Measurements from ENCODE around the gene ITPR3. TPM values are rescaled to one million over a fixed set of nuclear protein-coding genes. Genes with fewer than 3 reads are reported as not detected.

ITPR3 gene
- total and polyA plus RNA-seq, 8 donors, result 14.1 to 149 (median 65.6) TPM

- Histone ChIP-seq H3K27ac (peak overlapping the region in 4 of 5 donors; percentile 77 to 91 (median 86)), H3K27me3 (peaks cover 0 to 13% (median 0%) of the 10 kb centered on the region in 3 donors)
These were observed 32.2 kb upstream of the ITPR3 start for GRCh38 chr6:33588894-33589293.

GRCh38 chr6:33589392-33589730 lies 31.8 kb upstream of the ITPR3 start:
- intact Hi-C loops (cut with DNase I; ENCODE audit: low total_unique reads), result loop anchor here (5.0 to 10.0 kb wide), 2 partner anchors 45 to 113 kb away; no protein-coding TSS in a partner anchor
- Histone ChIP-seq H3K4me3 (no peak overlapping the region), H3K27ac (peak overlapping the region; percentile 77 to 91 (median 83)), H3K4me1 (peaks cover 22 to 51% (median 43%) of the 10 kb centered on the region in 4 donors), H3K27me3 (peaks cover 0 to 13% (median 0%) of the 10 kb centered on the region in 3 donors), H3K9me3 (no peaks in the 10 kb centered on the region), H3K36me3 (no peaks in the 10 kb centered on the region)
- TF ChIP-seq POLR2AphosphoS5 (IDR thresholded peaks at IDR 0.05) (no peak), EP300 (IDR thresholded peaks at IDR 0.05) (no peak), CTCF (IDR thresholded peaks at IDR 0.05) (no peak), POLR2A (IDR thresholded peaks at IDR 0.05) (no peak)
- WGBS, 5 donors, result 21 to 61% (median 41%) methylated on average over 3 to 4 of the region's 4 CpGs
- DNase-seq, result no peak

More at GRCh38 chr6:33588894-33589293, 32.2 kb upstream of the ITPR3 start:
- Histone ChIP-seq H3K4me3 (no peak overlapping the region), H3K36me3 (no peaks in the 10 kb centered on the region), H3K9me3 (no peaks in the 10 kb centered on the region), H3K4me1 (peaks cover 22 to 51% (median 43%) of the 10 kb centered on the region in 4 donors)
- TF ChIP-seq POLR2AphosphoS5 (IDR thresholded peaks at IDR 0.05), result no peak
- intact Hi-C loops (cut with DNase I; ENCODE audit: low total_unique reads), result loop anchor here (5.0 to 10.0 kb wide), 2 partner anchors 46 to 113 kb away; no protein-coding TSS in a partner anchor
- whole genome bisulfite sequencing, 5 donors, result 89 to 100% (median 90%) methylated on average over 4 of the region's 4 CpGs
- DNase-seq, result no peak

- intact Hi-C loops (cut with DNase I; ENCODE audit: low total_unique reads), result loop anchor here (5.0 to 10.0 kb wide), 2 partner anchors 45 to 112 kb away; no protein-coding TSS in a partner anchor
- Histone ChIP-seq H3K27ac (peak overlapping the region; percentile 77 to 91 (median 83)), H3K4me1 (peaks cover 22 to 51% (median 43%) of the 10 kb centered on the region in 4 donors)
These were observed 31.2 kb upstream of the ITPR3 start for GRCh38 chr6:33589731-33590530.

GRCh38 chr6:33590531-33591198 lies 30.5 kb upstream of the ITPR3 start:
- intact Hi-C loops (cut with DNase I; ENCODE audit: low total_unique reads), result no loop called here
- 41 to 69% (median 51%) methylated on average over 8 to 15 of the region's 15 CpGs for WGBS, 5 donors

More at GRCh38 chr6:33589731-33590530, 31.2 kb upstream of the ITPR3 start:
- peak in 1 of 3 donors; percentile 71 for TF ChIP-seq POLR2AphosphoS5 (IDR thresholded peaks at IDR 0.05)
- peak in 5 of 7 experiments; percentile 49 to 90 (median 80) for TF ChIP-seq CTCF (IDR thresholded peaks at IDR 0.05)
- TF ChIP-seq POLR2A (IDR thresholded peaks at IDR 0.05), result no peak
- no peak for TF ChIP-seq EP300 (IDR thresholded peaks at IDR 0.05)
- no peaks in the 10 kb centered on the region for H3K36me3 ChIP-seq
- peaks cover 0 to 19% (median 0%) of the 10 kb centered on the region in 3 donors for H3K27me3 ChIP-seq
- DNase-seq, result peak; percentile 78 to 94
- H3K9me3 ChIP-seq, result no peaks in the 10 kb centered on the region
- 10 to 28% (median 19%) methylated on average over 5 to 9 of the region's 9 CpGs for WGBS, 5 donors
- no peak overlapping the region for H3K4me3 ChIP-seq

More at GRCh38 chr6:33590531-33591198, 30.5 kb upstream of the ITPR3 start:
- Histone ChIP-seq H3K9me3 (no peaks in the 10 kb centered on the region), H3K36me3 (no peaks in the 10 kb centered on the region), H3K4me1 (peaks cover 16 to 45% (median 39%) of the 10 kb centered on the region in 4 donors), H3K27me3 (peaks cover 0 to 24% (median 0%) of the 10 kb centered on the region in 3 donors), H3K4me3 (no peak overlapping the region), H3K27ac (peak overlapping the region; percentile 77 to 91 (median 83))
- TF ChIP-seq EP300 (IDR thresholded peaks at IDR 0.05), result no peak
- TF ChIP-seq CTCF (IDR thresholded peaks at IDR 0.05), result no peak
- TF ChIP-seq POLR2A (IDR thresholded peaks at IDR 0.05), result no peak
- TF ChIP-seq POLR2AphosphoS5 (IDR thresholded peaks at IDR 0.05), result no peak
- DNase-seq, result peak; percentile 51 to 79
